Erythroblast (primary cell): ENCODE measurements around the gene HDAC2.
"Not testable (repeated sequence)": the region's sequence is repeated elsewhere in the genome, so short reads cannot be mapped to it uniquely, and the experiment has no call there.

Experiments
- DNase-seq, 2 experiments: peaks; one replicate each; lab custom pipeline; 2025; lab: John Stamatoyannopoulos, UW
- GATA1 ChIP-seq: IDR thresholded peaks from 2 replicates; pipeline ENCODE4 v1.6.1; 2011; ENCODE audit warnings: low read depth, mild to moderate bottlenecking, control low read depth, low read length, moderate library complexity
- POLR2A ChIP-seq: IDR thresholded peaks from 2 replicates; pipeline ENCODE4 v1.6.1; 2011; ENCODE audit warnings: mild to moderate bottlenecking, low read length

The HDAC2 gene

GRCh38 chr6:113994934-113995342 is 24.0 kb upstream of the HDAC2 start:
- peak; percentile 31 to 48 for DNase-seq

GRCh38 chr6:113989675-113990074 is 18.7 kb upstream of the HDAC2 start:
- TF ChIP-seq POLR2A = no peak
- TF ChIP-seq GATA1 = no peak
- DNase-seq = no peak

More at GRCh38 chr6:113994934-113995342, 24.0 kb upstream of the HDAC2 start:
- TF ChIP-seq POLR2A (no peak), GATA1 (no peak)

- DNase-seq = not testable (repeated sequence)
Measured at GRCh38 chr6:113982675-113983074, 11.7 kb upstream of the HDAC2 start.

GRCh38 chr6:113982055-113982550 is 11.2 kb upstream of the HDAC2 start:
- no peak for DNase-seq
- TF ChIP-seq POLR2A (no peak), GATA1 (no peak)

- no peak for TF ChIP-seq GATA1
- no peak for TF ChIP-seq POLR2A
Measured at GRCh38 chr6:113980937-113981554, 10.1 kb upstream of the HDAC2 start.

GRCh38 chr6:113979937-113980336 is 9.0 kb upstream of the HDAC2 start:
- DNase-seq = no peak
- TF ChIP-seq GATA1 (no peak), POLR2A (no peak)

More at GRCh38 chr6:113980937-113981554, 10.1 kb upstream of the HDAC2 start:
- DNase-seq = peak; percentile 22

GRCh38 chr6:113978084-113978675 is 7.2 kb upstream of the HDAC2 start:
- no peak for TF ChIP-seq GATA1
- no peak for TF ChIP-seq POLR2A
- DNase-seq = no peak

- TF ChIP-seq GATA1 (no peak), POLR2A (no peak)
- no peak for DNase-seq
Measured at GRCh38 chr6:113976806-113977205, 5.9 kb upstream of the HDAC2 start.

GRCh38 chr6:113971741-113972140 is 793 bp upstream of the HDAC2 start:
- peak; percentile 55 to 58 for DNase-seq
- TF ChIP-seq POLR2A (no peak), GATA1 (no peak)

- TF ChIP-seq GATA1 (no peak), POLR2A (no peak)
- peak; percentile 73 to 77 for DNase-seq
Measured at GRCh38 chr6:113969888-113970804, 802 bp downstream of the HDAC2 start.

GRCh38 chr6:113968472-113968871 is 2.5 kb downstream of the HDAC2 start:
- TF ChIP-seq GATA1 (no peak), POLR2A (no peak)
- no peak for DNase-seq

- no peak for DNase-seq
- TF ChIP-seq GATA1 = no peak
- no peak for TF ChIP-seq POLR2A
Measured at GRCh38 chr6:113967777-113968176, 3.2 kb downstream of the HDAC2 start.

GRCh38 chr6:113960795-113961194 is 10.2 kb downstream of the HDAC2 start:
- no peak for DNase-seq

GRCh38 chr6:113959235-113959634 is 11.7 kb downstream of the HDAC2 start:
- DNase-seq = peak; percentile 62 to 69
- no peak for TF ChIP-seq POLR2A
- TF ChIP-seq GATA1 = no peak

More at GRCh38 chr6:113960795-113961194, 10.2 kb downstream of the HDAC2 start:
- no peak for TF ChIP-seq GATA1
- no peak for TF ChIP-seq POLR2A
